ENCODE data around the gene SLC39A7.
A peak's percentile ranks its signal among the peaks of the same experiment; 100 is the strongest.
"Not testable (repeated sequence)": the region's sequence is repeated elsewhere in the genome, so short reads cannot be mapped to it uniquely, and the experiment has no call there.

SLC39A7 gene

DNA sequence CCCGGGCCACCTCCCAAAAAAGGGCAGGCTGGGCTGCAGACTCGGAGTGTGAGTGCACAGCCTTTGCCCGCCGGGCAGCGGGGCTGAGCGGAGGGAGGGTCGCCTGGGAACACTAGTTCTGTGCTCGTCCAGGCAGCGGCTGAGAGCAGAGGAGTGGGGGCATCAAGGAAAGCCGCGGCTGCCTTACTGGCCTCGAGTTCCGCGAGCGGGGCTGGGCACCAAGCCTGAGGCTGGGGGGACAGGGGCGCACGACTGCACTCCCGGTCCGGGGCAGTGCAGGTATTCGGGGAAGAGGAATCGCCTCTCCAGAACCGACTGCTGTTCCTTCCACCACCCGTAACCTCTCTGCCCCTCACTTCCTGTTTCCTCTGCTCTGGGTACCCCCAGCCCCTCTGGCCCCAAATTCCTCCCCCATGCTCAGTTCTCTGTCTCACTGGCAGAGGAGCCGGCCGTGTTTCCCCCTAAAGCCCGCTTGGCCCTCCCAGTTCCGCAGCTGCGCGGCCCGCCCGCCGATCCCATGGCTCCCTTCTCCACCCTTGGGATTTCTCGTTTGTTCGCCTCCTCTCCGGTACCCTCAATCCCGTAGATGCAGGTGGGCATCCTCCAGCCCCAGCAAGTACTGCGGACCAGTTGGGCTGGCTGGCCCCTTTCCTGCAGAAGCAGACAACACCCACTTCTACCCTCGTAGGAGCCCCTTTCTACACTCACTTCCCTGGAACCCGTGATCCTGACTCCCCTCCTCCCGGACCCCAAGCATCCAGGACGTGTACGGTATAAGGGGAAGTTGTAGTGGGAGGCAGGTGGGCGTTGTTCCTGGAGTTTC lies 12.7 kb downstream of the SLC39A7 start:
- peak in 38 of 42 donors; percentile 32 to 82 (median 61) for DNase-seq
- intact Hi-C loops (cut with DNase I) = loop anchor here (2.0 kb wide), 1 partner anchor 35 kb away; no protein-coding TSS in a partner anchor

DNA sequence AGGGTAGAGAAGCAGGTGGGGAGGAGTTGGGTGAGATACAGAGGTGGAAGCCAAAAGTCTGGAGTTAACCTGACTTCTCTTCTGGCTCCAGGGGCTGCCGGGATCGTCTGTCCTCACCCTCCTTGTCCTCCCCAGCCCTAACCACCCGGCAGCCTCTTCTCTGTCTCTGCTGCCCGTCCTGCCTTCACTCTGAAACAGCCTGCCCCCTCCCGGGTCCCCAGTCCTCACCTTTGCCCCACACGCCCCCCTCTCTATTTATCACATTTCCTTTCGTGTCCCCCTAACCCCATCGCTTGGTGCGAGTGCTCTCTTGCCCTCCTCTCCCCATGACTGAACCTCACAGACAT lies 13.3 kb downstream of the SLC39A7 start:
- no peak for DNase-seq

DNA sequence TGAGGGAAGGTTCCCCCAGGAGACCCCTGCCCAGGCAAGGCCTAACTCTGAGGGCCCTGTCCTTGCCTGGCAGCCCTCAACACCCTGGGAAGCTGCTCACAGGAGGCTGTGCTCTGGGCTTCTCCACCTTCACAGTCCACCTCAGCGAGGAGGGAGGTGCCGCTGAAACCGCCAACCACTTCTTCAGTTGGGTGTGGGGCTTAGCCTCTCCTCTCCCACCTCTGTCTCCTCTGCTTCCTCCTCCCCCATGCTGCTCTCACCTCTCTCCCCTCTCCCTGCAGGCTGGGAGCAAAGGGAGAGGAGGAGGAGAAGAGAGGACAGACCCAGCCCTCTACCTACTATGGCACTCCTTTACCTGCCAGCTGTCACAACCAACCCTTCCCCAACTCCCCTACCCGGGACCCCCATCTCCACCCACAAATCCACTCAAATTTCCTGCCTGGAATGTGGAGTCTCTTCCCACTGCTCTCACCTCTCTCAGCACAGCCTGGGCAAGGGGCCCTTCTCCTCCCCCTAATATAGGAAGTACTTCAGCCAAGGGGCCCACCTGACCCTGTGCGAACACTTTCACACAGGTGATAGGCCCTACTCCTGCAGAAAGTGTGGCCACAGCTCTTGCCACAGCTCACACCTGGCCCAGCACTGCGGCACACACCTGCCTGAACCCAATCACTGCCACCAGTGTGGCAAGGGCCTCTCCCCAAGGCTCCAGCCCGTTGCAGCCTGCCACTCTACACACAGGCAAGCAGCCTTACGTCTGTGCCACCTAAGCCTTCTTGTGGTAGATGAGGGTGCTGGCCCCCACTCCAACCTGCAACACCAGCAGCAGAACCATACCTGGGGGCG lies 14.8 kb downstream of the SLC39A7 start:
- DNase-seq = no peak
- intact Hi-C loops (cut with DNase I) = no loop called here

More for the DNA sequence above, 13.3 kb downstream of the SLC39A7 start:
- intact Hi-C loops (cut with DNase I) = loop anchor here (2.0 kb wide), 1 partner anchor 35 kb away; no protein-coding TSS in a partner anchor

DNA sequence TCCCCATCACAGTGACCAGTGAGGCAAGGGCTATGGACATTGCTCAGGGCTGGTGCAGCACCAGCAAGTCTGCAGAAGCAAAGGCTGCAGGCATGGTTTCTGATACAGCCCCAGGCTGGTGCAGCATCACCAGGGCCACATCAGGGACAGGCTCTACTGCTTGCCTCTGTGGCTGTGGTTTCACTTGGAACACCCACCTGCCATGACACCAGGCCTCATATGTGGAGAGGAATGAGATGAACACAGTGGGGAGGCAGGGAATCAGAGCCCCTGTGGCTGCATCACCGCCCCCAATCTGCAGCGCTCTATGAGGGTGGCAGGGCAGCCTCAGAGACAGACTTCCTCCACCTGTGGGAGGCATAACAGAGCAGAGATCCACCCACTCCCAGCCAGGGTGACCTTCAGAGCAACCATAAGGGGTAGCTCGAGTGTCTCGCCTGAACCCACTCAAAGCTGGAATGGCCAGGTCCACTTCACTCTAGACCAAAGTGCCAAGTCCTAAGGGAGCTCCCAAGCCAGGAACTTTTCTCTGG lies 15.5 kb downstream of the SLC39A7 start:
- intact Hi-C loops (cut with DNase I) = no loop called here
- no peak for DNase-seq

DNA sequence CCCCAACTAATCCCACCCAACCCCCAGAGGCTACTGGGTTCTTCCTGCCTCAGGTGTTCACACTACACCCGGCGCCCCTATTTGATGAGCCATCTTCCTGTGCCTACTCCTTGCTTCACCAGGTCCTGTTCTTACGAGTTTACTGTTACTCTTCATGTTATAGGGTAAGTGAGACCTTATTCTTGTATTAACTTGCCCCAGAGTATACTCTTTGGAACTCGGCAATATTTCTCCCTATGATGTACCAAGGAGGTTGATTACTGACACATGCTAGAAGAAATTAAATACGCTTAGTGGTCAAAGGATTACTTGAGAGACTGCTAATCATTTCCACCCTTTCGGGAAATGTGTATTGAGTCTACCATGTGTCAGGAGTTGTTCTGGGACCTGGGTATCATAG lies 16.6 kb downstream of the SLC39A7 start:
- intact Hi-C loops (cut with DNase I) = no loop called here
- DNase-seq = no peak

DNA sequence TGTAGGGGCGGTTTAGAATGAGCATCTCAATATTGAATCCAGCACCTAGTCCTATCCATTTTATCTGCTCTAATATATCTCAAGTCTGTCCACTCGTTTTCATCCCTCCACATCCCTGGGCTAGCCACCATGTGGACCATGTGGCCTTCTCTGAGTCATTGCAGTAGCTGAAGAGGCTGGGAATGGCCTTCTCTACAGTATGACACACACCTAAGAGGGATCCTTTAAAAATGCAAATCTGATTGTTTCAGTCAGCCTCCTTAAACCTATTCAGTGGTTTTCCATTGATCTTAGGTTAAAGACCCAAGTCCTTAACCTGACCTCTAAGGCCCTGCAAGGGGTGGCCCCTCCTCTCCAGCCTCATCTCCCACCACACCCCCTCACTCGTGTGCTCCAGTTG lies 17.0 kb downstream of the SLC39A7 start:
- intact Hi-C loops (cut with DNase I) = no loop called here
- no peak for DNase-seq

DNA sequence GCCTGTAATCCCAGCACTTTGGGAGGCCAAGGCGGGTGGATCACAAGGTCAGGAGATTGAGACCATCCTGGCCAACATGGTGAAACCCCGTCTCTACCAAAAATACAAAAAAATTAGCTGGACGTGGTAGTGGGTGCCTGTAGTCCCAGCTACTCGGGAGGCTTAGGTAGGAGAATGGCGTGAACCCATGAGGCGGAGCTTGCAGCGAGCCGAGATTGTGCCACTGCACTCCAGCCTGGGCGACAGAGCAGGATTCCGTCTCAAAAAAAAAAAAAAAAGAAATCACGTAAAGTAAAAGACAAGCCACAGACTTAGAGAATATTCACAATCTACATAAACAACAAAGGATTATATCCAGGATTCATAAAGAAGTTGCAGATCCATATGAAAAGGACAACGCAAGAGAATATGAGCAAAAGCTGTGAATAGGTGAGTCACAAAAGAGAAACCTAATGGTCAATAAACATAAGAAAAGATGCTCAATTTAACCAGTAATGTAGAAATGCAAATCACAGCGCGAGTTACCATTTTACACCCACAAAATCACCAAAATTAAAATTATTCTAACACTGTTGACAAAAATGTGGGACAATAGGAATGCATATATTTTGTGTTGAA lies 25.9 kb downstream of the SLC39A7 start:
- intact Hi-C loops (cut with DNase I); DNase-seq: not testable (repeated sequence)

DNA sequence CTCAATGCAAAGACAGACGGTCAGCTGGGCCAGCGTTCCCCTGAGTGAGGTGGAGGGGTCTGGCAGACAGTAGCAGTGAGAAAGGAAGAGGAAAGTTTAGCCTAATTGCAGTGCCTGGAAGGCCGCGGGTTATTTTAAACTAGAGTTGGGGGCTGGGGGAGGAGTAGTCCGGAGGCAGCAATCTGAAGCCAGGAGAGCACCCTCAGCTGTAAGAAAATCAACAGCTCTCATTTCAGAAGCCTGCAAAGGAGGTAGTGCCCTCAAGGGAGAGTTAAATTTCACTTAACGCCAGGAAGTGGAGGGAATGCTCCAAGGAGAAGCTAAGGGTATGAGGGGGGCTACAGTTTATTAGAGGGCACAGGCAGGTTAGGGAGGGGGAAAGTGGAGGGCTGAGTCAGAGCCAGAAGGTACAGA lies 34.6 kb downstream of the SLC39A7 start:
- intact Hi-C loops (cut with DNase I) = no loop called here
- DNase-seq = no peak

DNA sequence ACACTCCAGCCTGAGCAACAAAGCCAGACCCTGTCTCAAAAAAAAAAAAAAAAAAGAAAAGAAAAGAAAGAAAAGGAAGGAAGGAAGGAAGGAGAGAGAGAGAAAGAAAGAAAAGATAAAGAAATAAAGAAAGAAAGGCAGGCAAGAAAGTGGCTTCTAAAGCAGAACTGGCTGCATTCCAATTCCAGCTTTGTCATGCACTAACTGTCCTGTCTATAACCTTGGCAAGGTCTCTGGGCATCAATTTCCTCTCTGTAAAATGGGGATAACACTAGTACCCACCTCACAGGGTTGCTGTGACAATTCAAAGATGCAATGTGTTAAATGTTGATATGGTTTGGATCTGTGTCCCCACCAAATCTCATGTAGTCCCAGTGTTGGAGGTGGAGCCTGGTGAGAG lies 35.7 kb downstream of the SLC39A7 start:
- DNase-seq = no peak
- intact Hi-C loops (cut with DNase I) = no loop called here

DNA sequence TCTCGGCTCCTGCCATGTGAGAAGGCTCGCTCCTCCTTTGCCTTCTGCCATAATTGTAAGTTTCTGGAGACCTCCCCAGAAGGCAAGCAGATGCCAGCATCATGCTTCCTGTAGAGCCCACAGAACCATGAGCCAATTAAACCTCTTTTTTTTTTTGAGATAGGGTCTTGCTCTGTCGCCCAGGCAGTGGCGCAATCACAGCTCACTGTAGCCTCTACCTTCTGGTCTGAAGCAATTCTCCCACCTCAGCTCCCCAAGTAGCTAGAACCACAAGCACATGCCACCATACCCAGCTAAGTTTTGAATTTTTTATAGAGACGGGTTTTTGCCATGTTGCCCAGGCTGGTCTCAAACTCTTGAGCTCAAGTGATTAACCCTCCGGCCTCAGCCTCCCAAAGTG lies 36.2 kb downstream of the SLC39A7 start:
- DNase-seq = no peak
- intact Hi-C loops (cut with DNase I) = no loop called here

DNA sequence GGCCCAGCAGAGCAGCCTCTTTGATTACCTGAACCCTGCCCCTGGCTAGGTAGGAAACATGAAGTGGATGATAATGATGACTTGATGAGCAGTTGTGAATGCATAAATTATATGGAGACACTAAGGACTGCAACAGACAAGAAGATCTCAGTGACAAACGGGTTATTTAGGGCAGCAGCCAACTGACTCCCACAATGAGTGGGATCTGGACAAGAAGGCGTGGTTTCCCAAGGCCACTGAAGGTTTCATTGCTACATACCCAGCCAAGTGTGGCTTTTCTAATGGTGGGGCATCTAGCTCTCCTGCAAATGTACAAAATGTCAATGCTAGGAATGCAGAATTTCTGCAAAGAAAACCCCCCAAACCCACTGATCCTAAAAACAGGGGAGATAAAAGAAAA lies 37.1 kb downstream of the SLC39A7 start:
- intact Hi-C loops (cut with DNase I) = no loop called here
- DNase-seq = no peak

DNA sequence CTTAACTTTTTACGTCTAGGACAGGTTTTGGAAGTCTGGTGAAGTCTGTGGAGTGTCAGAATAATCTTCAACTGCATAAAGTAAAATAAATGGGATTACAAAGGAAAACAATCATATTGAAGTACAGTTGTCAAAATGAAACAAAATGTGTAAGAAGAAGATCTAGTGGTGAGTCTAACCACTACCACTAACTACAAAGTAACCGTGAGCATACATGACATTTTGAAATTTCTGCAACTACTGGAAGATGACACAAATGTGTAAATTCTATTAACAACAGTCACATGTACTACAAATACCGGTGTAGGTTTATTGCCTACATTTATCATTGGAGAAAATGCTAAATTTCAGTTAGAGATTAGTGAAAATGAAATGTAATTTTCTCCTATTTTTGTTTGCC lies 41.3 kb downstream of the SLC39A7 start:
- intact Hi-C loops (cut with DNase I) = loop anchor here (10.0 kb wide), 1 partner anchor 227 kb away; no protein-coding TSS in a partner anchor

DNA sequence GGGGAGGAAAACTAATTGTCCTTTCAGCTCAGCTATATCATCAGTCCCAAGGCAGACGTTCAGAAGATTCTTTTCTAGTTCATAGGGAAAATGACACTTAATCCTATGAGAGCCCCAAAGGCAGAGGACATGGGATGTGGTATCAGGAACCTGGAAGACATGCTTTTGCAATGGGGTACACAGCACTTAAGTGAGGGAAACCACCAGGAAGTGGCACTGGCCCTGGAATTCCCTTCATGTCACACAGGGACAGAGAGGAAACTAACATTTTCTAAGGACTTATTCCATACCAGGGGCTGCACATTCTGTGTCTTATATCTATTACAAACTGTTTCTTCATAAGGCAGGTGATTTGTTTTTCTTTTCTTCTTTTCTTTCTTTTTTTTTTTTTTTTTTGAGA lies 42.8 kb downstream of the SLC39A7 start:
- DNase-seq = no peak
- intact Hi-C loops (cut with DNase I) = loop anchor here (10.0 kb wide), 1 partner anchor 229 kb away; no protein-coding TSS in a partner anchor

More for the DNA sequence above, 41.3 kb downstream of the SLC39A7 start:
- DNase-seq = no peak

DNA sequence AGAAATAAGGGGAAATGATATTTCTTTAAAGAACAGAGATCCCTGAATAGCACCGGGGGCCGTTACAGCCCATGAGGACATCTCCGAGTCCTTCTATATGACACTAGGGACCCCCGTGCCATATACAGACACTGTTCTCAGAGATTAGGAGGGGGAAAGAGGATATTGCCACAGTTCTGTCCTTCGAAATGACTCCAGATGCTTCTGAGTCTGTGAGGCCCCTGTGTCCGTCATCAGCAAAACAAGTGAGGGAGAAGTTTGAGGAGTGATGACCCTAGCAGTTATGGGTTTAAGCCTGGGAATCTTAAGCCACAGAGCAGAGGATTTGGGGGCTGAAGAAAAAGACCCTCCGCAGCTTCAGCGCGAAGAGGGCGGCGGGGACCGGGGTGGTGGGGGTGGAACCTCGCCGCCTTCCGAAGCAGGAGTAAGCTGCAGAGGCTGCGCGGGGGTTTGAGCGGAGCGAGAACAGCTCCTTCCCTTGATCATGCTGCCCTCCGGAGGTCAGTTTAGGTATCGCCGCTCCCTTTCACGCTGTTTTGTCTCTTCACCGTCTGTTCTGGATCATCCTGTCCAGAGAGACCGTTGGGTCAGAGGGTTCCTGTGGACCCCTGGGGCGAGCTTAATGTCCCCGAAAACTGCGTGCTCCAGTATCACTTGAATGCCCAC lies 47.4 kb downstream of the SLC39A7 start:
- peak; percentile 78 to 98 (median 92) for DNase-seq
- intact Hi-C loops (cut with DNase I) = loop anchor here (2.0 to 10.0 kb wide), 5 partner anchors 35 to 233 kb away; partner anchors contain the start of genes HSD17B8, RXRB and SLC39A7

DNA sequence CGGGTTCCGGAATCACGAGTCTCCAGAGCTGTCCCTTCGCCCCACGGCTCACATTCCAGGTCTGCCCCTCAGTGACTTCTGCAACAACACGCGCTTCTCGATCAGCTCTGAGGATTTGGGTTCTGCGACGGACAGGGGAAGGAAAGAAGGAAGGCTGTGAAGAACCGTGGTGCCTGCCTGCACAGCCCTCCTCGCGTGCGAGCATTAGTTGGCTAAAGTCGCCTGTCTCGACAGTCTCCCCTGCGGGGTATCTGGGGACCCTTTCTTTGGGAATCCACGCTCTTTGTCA lies 47.9 kb downstream of the SLC39A7 start:
- DNase-seq = peak in 1 of 42 donors; percentile 42
- intact Hi-C loops (cut with DNase I) = loop anchor here (2.0 to 10.0 kb wide), 5 partner anchors 36 to 234 kb away; partner anchors contain the start of genes HSD17B8, RXRB and SLC39A7

DNA sequence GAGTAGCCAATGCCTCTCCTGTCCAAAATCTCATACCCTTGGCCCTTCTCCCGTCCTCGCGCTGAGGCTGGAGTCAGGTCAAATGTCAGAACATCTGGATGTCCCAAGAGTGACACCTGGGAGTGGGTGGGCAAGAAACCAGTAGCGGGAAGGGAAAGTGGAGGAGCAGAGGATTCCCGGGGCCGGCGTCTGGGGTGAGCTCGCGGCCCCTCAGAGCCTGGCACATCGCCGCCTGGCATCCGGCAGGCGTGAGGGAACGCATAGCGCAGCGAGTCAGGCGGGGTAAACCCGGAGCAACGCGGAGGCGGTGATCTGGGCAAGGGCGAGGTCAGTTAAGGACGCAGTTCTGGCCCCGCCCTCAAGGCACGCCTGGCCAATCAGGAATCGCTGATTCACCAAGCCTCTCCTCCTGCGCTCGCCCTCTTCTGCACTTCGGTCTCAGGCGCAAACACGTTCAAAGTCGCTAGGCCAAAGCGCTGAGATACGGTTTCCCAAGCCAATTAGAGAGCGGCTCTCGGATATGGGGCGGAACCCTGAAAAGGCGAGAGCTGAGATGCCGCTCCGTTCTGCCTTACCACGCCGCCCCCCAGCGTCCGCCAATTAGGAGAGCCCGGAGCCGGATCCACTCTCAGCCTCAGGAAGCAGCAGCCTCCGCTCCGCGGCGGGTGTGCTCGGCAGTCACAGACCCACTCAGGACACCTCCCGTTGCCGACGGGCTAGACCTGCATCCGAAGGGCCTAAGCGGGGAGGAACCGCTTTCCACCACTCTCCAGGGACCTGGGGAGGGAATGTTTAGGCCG lies 48.5 kb downstream of the SLC39A7 start:
- peak; percentile 90 to 99 (median 98) for DNase-seq
- intact Hi-C loops (cut with DNase I) = loop anchor here (2.0 to 10.0 kb wide), 5 partner anchors 36 to 234 kb away; partner anchors contain the start of genes HSD17B8, RXRB and SLC39A7

DNA sequence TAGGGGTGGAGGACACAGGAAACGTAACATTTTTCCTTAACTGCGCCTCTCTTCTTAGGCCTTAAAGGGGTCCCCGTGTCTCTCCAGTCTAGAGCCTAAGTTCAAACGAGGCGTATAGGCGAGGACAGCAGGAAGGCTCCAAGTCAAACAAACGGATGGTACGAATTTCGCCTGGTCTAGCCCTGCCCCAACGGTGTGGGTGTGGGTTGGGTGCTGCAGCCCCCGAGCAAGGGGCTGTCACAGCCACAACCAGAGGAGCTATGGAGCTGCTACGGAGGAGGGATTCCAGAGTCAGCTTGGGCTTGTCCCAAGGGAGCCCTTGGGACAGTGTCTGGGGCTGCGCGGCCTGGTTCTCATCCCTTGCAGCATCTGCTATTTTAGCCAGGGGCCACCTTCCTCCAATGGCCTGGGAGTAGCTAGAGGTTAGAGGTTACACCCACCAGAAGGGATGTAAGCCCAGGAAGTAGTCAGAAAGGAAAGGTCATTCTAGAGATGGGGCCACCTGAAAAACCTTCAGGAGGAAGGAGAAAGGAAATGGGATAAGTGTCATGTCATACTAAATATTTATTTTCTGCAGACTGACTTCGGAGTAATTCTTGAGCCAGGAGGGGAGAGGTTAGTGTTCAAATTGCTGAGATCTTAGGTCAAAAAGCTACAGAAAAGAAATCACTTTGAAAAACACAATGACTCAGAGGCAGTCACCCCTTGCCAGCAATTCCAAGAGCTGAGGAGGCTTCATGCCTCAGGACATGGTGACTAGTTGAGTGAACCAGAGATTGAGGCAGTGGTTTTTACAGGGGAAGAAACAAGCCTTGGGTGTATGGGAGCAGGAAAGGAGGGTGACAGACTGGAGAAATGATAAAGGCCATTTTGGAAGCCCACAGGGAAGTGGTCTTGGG lies 49.3 kb downstream of the SLC39A7 start:
- peak in 4 of 42 donors; percentile 7 to 29 (median 16) for DNase-seq
- intact Hi-C loops (cut with DNase I) = loop anchor here (2.0 to 10.0 kb wide), 5 partner anchors 37 to 235 kb away; partner anchors contain the start of genes HSD17B8, RXRB and SLC39A7

Measured in head of caudate nucleus (tissue), 42 donors.